GM12878 (cell line): ENCODE data around the gene RPGR. TPM values are rescaled to one million over a fixed set of nuclear protein-coding genes. Genes with fewer than 3 reads are reported as not detected.

ENCODE experiments used
- ATAC-seq: fragments of 200-7000 bp; cut with Tn5 transposase; 3 replicates; pipeline ENCODE4 v1.9.1; 2020; ENCODE audit warnings: mild to moderate bottlenecking, moderate library complexity
- BruUV-seq: library from RNA; stranded (reverse); fragments of 400-500 nt; replicated peaks from 2 replicates; lab custom pipeline; 2021; lab: Mats Ljungman, UMichigan
- CTCF ChIA-PET: fragments of 300-600 bp; sonication (Branson Sonifier 250); formaldehyde crosslinking; extraction: SDS; loops from one replicate; lab custom pipeline; 2021; ENCODE audit warnings: inconsistent platforms; lab: Yijun Ruan, JAX
- POLR2A ChIA-PET: fragments of 350-600 bp; formaldehyde crosslinking; extraction: SDS; loops from one replicate; lab custom pipeline; 2021; ENCODE audit warnings: inconsistent platforms; lab: Charles Lee
- RAD21 ChIA-PET: fragments of 300-600 bp; sonication (Branson Sonifier 250); formaldehyde crosslinking; loops from one replicate; lab custom pipeline; 2023; ENCODE audit warnings: antibody characterized with exemption; ENCODE audit not compliant: unreplicated experiment; lab: Charles Lee
- SMC1A ChIA-PET: fragments of 300-600 bp; sonication (Branson Sonifier 250); formaldehyde crosslinking; loops from one replicate; lab custom pipeline; 2023; ENCODE audit not compliant: unreplicated experiment, uncharacterized antibody; lab: Charles Lee
- DNase-seq: peaks from one replicate; pipeline ENCODE4 v3.0.0-alpha.2; 2011; ENCODE audit warnings: low read depth, low spot score
- FAIRE-seq: peaks from 3 replicates; lab custom pipeline; 2011; peaks lifted over from hg19 to GRCh38; lab: Jason Lieb, UNC
- H2AFZ ChIP-seq: 2 replicates; pipeline ENCODE4 v1.6.0; 2011; ENCODE audit warnings: low read depth, low read length, control low read depth; ENCODE audit not compliant: control insufficient read depth
- H3K27ac ChIP-seq: 2 replicates; pipeline ENCODE4 v1.5.1; 2011; ENCODE audit warnings: control low read depth; ENCODE audit not compliant: control insufficient read depth, insufficient read depth
- H3K27me3 ChIP-seq, 2 experiments: replicated peaks in 1 of 2; 2 replicates each; pipeline versions ENCODE4 v1.6.0 to v1.6.1; 2011; ENCODE audit warnings: low read length in 1 of 2; ENCODE audit not compliant: control insufficient read depth in 2 of 2, insufficient read depth in 2 of 2
- H3K36me3 ChIP-seq, 2 experiments: 2 replicates each; pipeline ENCODE4 v1.5.1; 2011; ENCODE audit warnings: low read length in 1 of 2; ENCODE audit not compliant: control insufficient read depth in 2 of 2, insufficient read depth in 2 of 2
- H3K4me1 ChIP-seq: 2 replicates; pipeline ENCODE4 v1.6.1; 2011; ENCODE audit warnings: mild to moderate bottlenecking, low read length, moderate library complexity, mixed read lengths; ENCODE audit not compliant: control insufficient read depth, insufficient read depth
- H3K4me2 ChIP-seq: 2 replicates; pipeline ENCODE4 v1.6.0; 2011; ENCODE audit warnings: control low read depth; ENCODE audit not compliant: control insufficient read depth, insufficient read depth
- H3K4me3 ChIP-seq: fragments of 200-600 bp; sonication (generic); 2 replicates; pipeline ENCODE4 v1.5.1; 2016
- H3K79me2 ChIP-seq: 2 replicates; pipeline ENCODE4 v1.6.0; 2011; ENCODE audit warnings: low read length; ENCODE audit not compliant: control insufficient read depth, insufficient read depth
- H3K9ac ChIP-seq: 2 replicates; pipeline ENCODE4 v1.8.0; 2011; ENCODE audit warnings: low read length, control low read depth, mixed read lengths; ENCODE audit not compliant: control insufficient read depth, insufficient read depth
- H3K9me3 ChIP-seq: replicated peaks from 3 replicates; pipeline ENCODE4 v1.5.1; 2011; ENCODE audit warnings: mild to moderate bottlenecking, low read length; ENCODE audit not compliant: control insufficient read depth, insufficient read depth
- H4K20me1 ChIP-seq: 2 replicates; pipeline ENCODE4 v1.6.0; 2011; ENCODE audit not compliant: control insufficient read depth, insufficient read depth
- CHD1 ChIP-seq: IDR thresholded peaks from 2 replicates; pipeline ENCODE4 v1.6.1; 2012; ENCODE audit warnings: low read depth, low read length, improper control_type of control experiment
- EGR1 ChIP-seq, 2 experiments: IDR thresholded peaks; 1 replicate in 1 of 2; 2 replicates in 1 of 2; pipeline ENCODE4 v1.6.1; 2011 to 2012; ENCODE audit warnings: low read depth in 2 of 2, low read length in 2 of 2, borderline replicate concordance in 1 of 2, mild to moderate bottlenecking in 1 of 2, moderate library complexity in 1 of 2
- NFXL1 ChIP-seq: fragments of 450-650 bp; IDR thresholded peaks from 2 replicates; pipeline ENCODE4 v1.6.1; 2017; ENCODE audit warnings: antibody characterized with exemption, mild to moderate bottlenecking, borderline replicate concordance
- NR2C2 ChIP-seq: IDR thresholded peaks from 2 replicates; pipeline ENCODE4 v1.6.1; 2011; ENCODE audit warnings: borderline replicate concordance, low read depth; ENCODE audit not compliant: control insufficient read depth, insufficient read length
- NRF1 ChIP-seq: conservative IDR thresholded peaks from 2 replicates; pipeline ENCODE4 v1.6.1; 2011; ENCODE audit warnings: mild to moderate bottlenecking, low read depth, low read length, improper control_type of control experiment
- SUPT20H ChIP-seq: IDR thresholded peaks from 2 replicates; pipeline ENCODE4 v1.6.1; 2011; ENCODE audit warnings: low read depth, mild to moderate bottlenecking, low read length, moderate library complexity, borderline replicate concordance; ENCODE audit not compliant: control insufficient read depth
- TBL1XR1 ChIP-seq: IDR thresholded peaks from 2 replicates; pipeline ENCODE4 v1.6.1; 2012; ENCODE audit warnings: low read depth, low read length, improper control_type of control experiment
- WGBS: methylation state at CpG from one replicate; pipeline ENCODE4 v1.1.6; 2016; ENCODE audit warnings: low lambda C conversion rate; ENCODE audit not compliant: insufficient replicate concordance, insufficient coverage; ENCODE audit errors: missing lambda C conversion rate; 5-methylcytosine and 5-hydroxymethylcytosine counted together
- in situ Hi-C: fragments of 300-500 bp; cut with MboI; formaldehyde crosslinking; loops from 9 replicates; pipeline ENCODE4 v1.14.3; 2018; ENCODE audit warnings: mixed read lengths
- intact Hi-C: fragments of 100-400 bp; cut with micrococcal nuclease; formaldehyde crosslinking; loops from one replicate; pipeline ENCODE4 v1.14.2; 2022; ENCODE audit not compliant: unreplicated experiment
- polyA plus RNA-seq, 11 experiments: library from polyadenylated mRNA; depleted of rRNA in 4 of 11; unstranded in 6 of 11; stranded (reverse) in 5 of 11; fragments of >200 nt; fragmentation: Nextera tagmentation in 4 of 11; fragmentation: Illumina TruSeq in 1 of 11; extraction: Ambion mirVana in 4 of 11; extraction: Trizol in 1 of 11; gene quantifications; 1 replicate in 1 of 11; 2 replicates in 10 of 11; pipeline versions ENCODE4 v1.2.1 to v1.2.3, GENCODE V29; 2011 to 2016; ENCODE audit warnings: inconsistent platforms in 2 of 11, missing spikeins in 2 of 11, low read depth in 1 of 11
- total RNA-seq, 4 experiments: library from RNA; depleted of rRNA in 3 of 4; stranded (reverse); fragments of >200 nt in 3 of 4; fragmentation: Illumina TruSeq in 1 of 4; extraction: Trizol in 1 of 4; gene quantifications; 2 replicates each; pipeline versions ENCODE4 v1.2.1 to v1.2.3, GENCODE V29; 2013 to 2021
- TF ChIP-seq, protein P1 (sequence below): fragments of 450-650 bp; IDR thresholded peaks from 2 replicates; pipeline ENCODE4 v1.6.1; 2016; ENCODE audit warnings: mild to moderate bottlenecking

The RPGR gene
- total and polyA plus RNA-seq, 10 of the 15 experiments (the other 5 are each of a cell fraction or from before 2014, with no cell fraction given), result 5.5 to 13.4 (median 7.6) TPM

DNA sequence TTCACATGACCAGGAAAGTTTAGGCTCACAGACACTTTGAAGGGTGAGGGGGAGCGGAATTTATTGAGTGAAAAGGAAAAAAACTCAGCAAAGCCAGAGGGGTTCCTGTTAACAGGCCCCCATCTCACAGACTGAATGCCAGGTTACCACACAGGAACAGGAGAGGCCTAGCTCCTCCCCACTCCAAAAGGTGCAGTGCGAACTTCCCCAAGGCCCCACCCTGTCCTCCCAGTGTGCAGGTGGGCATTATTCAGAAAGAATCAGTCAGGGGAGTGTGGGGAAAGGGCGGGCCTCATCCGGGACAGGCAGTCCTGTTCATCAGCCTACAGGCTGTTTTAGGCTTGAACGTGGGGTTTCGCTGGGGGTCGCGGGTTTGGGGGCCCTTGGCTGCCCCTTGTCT, 29.1 kb upstream of the RPGR start (continued):
- TF ChIP-seq EGR1 (IDR thresholded peaks at IDR 0.05; ENCODE audit: borderline replicate concordance in 1 of 2, low read depth in 2 of 2, low read length in 2 of 2) (no peak), NR2C2 (no peak)

- intact Hi-C loops, result no loop called here
- Histone ChIP-seq H3K27ac (no peak within 1 kb of the TSS), H2AFZ (no peak within 1 kb of the TSS)
- ATAC-seq (no peak), DNase-seq (no peak)
- no peak for TF ChIP-seq CHD1
- TF ChIP-seq NFXL1, result no peak
- TF ChIP-seq TBL1XR1, result no peak
- TF ChIP-seq, protein P1, sequence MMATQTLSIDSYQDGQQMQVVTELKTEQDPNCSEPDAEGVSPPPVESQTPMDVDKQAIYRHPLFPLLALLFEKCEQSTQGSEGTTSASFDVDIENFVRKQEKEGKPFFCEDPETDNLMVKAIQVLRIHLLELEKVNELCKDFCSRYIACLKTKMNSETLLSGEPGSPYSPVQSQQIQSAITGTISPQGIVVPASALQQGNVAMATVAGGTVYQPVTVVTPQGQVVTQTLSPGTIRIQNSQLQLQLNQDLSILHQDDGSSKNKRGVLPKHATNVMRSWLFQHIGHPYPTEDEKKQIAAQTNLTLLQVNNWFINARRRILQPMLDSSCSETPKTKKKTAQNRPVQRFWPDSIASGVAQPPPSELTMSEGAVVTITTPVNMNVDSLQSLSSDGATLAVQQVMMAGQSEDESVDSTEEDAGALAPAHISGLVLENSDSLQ, result no peak
- no peak for TF ChIP-seq SUPT20H
- TF ChIP-seq NRF1, result no peak
- TF ChIP-seq, all 136 proteins: peak for 0
- BruUV-seq, result no TSS peak
- FAIRE-seq, result no peak
- no peak within 1 kb of the TSS for H3K4me2 ChIP-seq
- POLR2A ChIA-PET, result no interaction called here
- RAD21 ChIA-PET, result no interaction called here
- no peaks in the 10 kb centered on the region for H3K36me3 ChIP-seq
- H3K27me3 ChIP-seq, result no peaks in the 10 kb centered on the region; a peak in 2 of 4 replicates
- CTCF ChIA-PET, result interaction anchor here (0.8 to 1.9 kb wide), 2 partner anchors 10 to 16 kb away, joined by 3 to 6 read pairs; no protein-coding TSS in a partner anchor
- no peaks in the 10 kb centered on the region for H3K4me1 ChIP-seq
- SMC1A ChIA-PET, result no interaction called here
- H3K9ac ChIP-seq, result no peak within 1 kb of the TSS
- H4K20me1 ChIP-seq, result no peaks in the 10 kb centered on the region
- WGBS, result 13% methylated on average over 4 of the region's 4 CpGs
- no peaks in the 10 kb centered on the region for H3K79me2 ChIP-seq
- in situ Hi-C loops, result no loop called here
- H3K4me3 ChIP-seq, result no peak within 1 kb of the TSS
- H3K9me3 ChIP-seq, result no peaks in the 10 kb centered on the region
These were observed 25.1 kb upstream of the RPGR start, which contains the start of gene OTC for GRCh38 chrX:38352362-38352761. TSS of gene OTC (plus strand) at chrX:38352604. CDS start at chrX:38352697, 93 bp downstream.
